Measurements from ENCODE around the gene SRGAP2B.
"Not testable (repeated sequence)": the region's sequence is repeated elsewhere in the genome, so short reads cannot be mapped to it uniquely, and the experiment has no call there.

The SRGAP2B gene

GRCh38 chr1:145082483-145083255, 12.5 kb downstream of the SRGAP2B start:
- not testable (repeated sequence) for DNase-seq

- DNase-seq = not testable (repeated sequence)
Measured at GRCh38 chr1:145080193-145080592, 14.9 kb downstream of the SRGAP2B start.

- DNase-seq = not testable (repeated sequence)
Measured at GRCh38 chr1:145079737-145080136, 15.4 kb downstream of the SRGAP2B start.

DNA sequence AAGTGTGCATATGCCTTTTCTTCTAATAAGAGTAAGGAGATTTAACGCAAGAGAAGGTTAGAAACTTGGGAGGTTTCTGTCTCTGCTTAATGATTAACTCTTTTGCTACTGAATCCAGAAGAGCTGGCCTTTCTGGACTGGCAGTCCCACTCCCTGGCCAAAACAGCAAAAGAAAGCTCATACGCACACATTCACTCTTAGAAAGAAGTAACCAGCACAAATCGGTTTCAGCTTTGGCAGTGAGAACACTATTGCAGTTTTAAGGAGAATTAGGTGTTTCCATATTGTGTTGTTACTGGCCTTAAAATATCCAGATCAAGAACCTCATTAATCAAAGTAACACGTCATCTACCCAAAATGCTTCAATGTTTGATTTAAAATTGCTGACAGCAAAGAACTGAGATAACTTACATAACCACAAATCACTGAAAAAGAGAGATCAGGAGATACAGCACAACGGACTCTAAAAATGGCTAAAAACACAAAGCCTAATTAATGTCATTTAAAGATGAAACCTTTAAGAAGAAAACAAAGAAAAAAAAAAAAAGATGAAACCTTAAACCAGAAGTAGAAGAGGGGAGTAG, 16.2 kb downstream of the SRGAP2B start:
- not testable (repeated sequence) for DNase-seq

DNA sequence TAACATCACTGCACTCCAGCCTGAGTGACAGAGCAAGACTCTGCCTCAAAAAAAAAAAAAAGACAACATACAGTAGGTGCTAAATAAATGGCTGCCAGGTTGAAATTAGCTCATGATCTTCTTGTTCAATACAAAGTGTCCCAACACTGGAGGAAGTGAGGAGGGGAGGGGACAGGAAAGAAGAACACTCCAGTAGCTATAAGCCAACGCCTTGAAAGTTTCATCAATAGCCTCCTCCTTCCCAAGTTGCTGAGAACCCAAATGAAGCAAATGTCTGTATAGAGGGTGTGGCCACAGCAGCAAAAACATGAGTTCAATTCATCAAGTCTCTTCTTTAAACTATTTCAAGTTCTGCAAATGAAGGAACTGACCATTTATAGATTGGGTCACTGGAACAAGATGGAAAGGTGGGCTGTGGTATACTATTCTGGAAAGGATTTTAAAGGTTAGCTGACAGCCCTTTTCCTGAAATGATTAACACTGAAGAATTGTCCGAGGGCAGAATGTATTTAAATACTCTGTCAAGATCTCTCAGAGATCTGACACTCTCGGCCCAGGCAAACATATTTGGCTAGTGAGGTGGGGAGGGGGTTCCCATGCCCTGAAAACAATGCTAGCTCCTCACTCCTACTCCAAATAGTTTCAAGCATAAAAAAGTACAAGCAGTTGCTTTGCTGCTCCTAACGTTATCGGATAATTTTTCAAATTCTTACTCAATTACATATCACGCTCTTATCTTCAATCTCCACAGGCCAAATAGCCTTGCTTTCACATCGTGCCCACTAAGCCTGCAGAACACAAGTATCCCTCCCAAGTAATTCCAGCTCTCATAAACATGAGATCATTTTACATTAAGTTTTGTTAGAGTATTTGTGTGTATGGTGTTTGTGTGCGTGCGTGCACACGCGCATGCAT, 17.0 kb downstream of the SRGAP2B start:
- not testable (repeated sequence) for DNase-seq

DNA sequence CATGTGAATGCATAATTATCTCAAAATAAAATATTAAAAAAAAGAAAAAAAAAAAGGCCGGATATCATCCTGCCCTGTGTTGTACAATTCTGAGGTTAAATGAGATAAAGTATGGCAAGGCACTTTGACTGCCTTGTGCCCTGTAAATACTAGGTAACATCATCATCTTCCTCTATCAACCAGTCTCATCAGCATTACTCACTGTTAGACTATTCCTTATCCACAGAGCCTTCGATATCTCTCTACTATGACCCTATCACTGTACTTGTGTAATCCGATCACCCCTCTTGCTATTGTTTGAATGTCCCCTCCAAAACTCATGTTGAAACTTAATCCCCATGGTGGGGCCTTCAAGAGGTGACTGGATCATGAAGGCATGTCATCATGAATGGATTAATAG, 18.3 kb downstream of the SRGAP2B start:
- DNase-seq = not testable (repeated sequence)

DNA sequence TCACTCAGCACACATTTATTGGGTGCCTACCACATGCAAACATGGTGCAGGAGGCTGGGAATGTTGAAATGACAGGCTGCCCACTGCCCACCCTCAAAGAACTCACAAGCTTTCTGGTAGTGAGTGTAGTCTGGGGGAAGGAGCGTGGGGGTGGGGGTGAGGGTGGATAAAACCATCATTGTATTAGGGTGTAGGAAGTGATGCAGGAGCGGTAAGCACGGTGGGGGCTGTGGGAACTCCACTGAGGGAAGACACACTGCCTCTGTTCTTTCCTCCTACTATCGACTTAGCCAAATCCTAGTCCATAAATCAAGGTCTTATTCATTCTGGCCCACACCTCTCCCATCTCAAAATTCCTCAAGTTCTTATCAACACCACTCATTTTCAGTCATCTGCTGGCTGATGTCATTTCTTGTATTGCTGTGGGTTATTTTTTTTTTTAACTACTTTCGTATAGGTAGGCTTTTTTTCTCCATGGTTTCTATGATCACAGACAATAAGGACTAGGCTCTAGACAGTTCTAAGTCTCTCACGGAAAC, 21.0 kb downstream of the SRGAP2B start:
- not testable (repeated sequence) for DNase-seq

- DNase-seq = not testable (repeated sequence)
Measured at GRCh38 chr1:145071569-145071968, 23.6 kb downstream of the SRGAP2B start.

GRCh38 chr1:145066486-145066885, 28.6 kb downstream of the SRGAP2B start:
- not testable (repeated sequence) for DNase-seq

- not testable (repeated sequence) for DNase-seq
Measured at GRCh38 chr1:145065194-145065826, 29.8 kb downstream of the SRGAP2B start.

GRCh38 chr1:145063941-145064648, 31.0 kb downstream of the SRGAP2B start:
- not testable (repeated sequence) for DNase-seq

- not testable (repeated sequence) for DNase-seq
Measured at GRCh38 chr1:145063285-145063684, 31.8 kb downstream of the SRGAP2B start.

DNA sequence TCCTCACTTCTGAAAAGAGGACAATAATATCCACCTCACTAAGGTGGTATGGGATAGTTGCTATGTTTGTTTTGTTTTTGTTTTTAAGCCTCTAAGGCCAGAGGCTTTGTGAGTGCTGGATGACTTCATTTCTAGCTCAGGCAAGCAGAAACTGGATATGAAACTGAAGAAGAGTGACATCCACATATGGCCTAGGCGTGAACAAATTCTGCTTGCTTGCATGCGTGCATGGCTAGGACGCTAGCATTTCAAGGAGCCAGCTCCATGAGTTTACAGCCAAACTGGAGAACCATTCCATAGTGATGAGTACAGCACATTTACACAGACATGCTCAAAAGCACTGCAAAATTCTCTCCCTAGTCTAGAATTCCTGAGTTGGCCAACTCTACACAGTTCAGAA, 36.9 kb downstream of the SRGAP2B start:
- not testable (repeated sequence) for DNase-seq

- not testable (repeated sequence) for DNase-seq
Measured at GRCh38 chr1:145055217-145055760, 39.8 kb downstream of the SRGAP2B start.

GRCh38 chr1:145053428-145053827, 41.7 kb downstream of the SRGAP2B start:
- not testable (repeated sequence) for DNase-seq

- DNase-seq = not testable (repeated sequence)
Measured at GRCh38 chr1:145052019-145052776, 42.9 kb downstream of the SRGAP2B start.

GRCh38 chr1:145048181-145048856, 46.8 kb downstream of the SRGAP2B start:
- DNase-seq = not testable (repeated sequence)

GRCh38 chr1:145047553-145047952, 47.6 kb downstream of the SRGAP2B start:
- not testable (repeated sequence) for DNase-seq

DNA sequence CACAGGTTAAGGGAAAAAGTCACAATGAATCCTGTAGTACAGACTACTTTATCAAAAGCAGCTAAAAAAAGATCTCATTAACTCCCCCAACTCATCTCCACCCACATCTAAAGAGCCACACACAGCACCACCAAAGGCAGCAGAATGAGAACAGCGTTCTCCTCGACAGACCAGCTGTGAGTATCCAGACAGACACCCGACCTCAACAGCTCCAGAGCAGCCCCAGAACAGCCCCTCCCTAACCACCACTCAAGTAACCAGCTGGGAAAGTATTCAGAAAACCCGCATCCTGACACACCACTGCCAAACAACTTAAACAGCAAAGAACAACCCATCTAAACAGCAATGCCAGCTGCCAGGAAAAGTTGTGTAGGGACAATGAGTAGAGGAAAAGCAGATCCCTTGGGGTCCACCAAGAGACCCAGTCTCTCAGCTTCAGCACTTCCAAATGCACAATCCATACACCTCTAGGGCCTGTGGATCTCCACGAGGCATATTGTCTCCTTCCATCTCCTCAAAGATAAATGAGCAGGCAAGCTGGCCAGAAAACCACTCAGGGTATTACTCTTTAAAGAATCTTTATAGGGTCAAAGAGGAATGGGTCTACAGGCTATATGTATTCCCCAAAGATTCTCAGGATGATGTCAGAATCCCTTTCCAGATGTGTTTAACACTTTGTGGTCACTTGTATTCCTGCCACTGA, 49.4 kb downstream of the SRGAP2B start:
- not testable (repeated sequence) for DNase-seq

Measured in DMS153 (cell line).